Femur (tissue), 1 donor: ENCODE results near the gene PRDM15.
"Not testable (repeated sequence)": the region's sequence is repeated elsewhere in the genome, so short reads cannot be mapped to it uniquely, and the experiment has no call there.

Experiments
- DNase-seq: peaks from one replicate; pipeline ENCODE4 v3.0.0-alpha.2; 2017

Gene PRDM15

DNA sequence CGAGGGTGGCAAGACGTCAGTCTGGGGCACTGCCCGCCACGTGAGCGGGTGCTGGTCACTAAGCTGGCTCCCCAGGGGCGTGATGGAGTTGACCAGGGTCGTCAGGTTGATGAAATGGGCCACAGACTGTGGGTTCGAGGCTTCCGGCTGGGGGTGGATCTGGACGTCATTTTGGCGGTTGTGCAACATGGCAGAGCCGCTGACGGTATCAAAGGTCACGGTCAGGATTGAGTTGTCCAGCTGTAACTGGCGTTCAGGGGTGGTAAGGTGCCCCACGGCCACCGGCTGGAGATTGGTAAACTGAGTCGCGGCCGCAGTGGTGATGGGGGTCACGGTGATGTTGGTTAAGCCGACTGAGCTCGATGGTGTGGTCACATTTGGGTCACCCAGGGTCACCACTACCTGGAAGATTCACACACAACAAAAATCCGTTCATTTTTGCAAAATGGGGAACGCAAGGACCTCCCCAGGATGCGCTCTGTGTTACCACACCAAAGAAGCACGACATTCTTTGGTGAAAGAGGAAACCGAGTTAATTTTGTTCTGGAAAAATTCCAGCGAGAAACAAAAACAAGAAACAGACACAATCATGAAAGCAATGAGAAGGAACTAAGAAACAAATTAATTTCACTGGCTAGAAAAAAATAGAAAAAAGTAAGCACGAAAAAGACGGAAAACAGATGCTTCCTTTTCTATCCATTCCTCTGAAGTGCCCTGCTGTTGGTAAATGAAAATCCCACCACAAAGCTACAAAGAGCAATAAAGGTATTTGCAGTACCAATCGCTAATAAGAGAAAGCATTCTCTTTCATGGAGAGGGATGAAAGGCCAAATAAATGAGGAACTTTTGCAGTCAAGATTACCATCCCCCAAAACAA lies 77.6 kb downstream of the PRDM15 start:
- DNase-seq: no peak

DNA sequence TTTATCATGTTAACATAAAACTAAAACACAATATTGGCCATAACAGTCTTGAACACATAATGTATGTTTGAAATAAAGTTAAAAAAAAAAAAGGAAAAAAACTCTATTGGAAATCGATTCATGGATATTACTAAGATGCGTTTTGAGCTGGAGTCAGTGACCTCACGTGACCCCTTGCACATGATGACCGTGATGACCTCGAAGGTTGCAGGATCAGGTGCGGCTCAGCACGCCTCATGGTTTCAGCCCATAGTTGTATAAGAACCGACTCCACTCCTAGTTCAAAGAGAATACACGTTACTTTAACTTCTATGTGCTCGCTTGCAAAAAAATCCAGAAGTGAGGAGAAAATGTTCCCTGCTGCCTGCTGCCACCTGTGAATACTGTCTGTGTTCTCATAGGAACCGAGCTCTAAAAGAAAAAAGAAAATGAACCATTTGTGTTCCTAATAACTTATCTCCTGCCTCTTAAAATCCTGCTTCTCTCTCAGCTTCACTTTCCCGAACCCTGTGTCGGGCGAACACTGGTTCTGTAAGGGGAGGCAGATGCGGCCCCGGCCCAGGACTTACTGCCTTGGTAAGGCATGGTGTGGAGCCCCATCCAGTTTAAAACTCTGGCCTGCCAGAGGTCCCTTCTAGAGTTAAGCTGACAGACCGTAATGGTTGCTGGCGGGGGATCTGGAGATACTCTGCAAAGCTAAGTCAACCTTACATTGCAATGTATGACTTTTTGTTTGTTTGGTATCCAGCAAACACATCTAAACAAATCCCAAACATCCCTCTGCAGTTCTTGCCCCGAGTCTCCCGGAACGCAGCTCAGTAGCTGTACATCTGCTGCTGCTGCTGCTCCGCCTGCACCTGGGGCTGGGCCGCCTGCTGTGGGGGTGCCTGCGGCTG lies 78.5 kb downstream of the PRDM15 start:
- no peak for DNase-seq

DNA sequence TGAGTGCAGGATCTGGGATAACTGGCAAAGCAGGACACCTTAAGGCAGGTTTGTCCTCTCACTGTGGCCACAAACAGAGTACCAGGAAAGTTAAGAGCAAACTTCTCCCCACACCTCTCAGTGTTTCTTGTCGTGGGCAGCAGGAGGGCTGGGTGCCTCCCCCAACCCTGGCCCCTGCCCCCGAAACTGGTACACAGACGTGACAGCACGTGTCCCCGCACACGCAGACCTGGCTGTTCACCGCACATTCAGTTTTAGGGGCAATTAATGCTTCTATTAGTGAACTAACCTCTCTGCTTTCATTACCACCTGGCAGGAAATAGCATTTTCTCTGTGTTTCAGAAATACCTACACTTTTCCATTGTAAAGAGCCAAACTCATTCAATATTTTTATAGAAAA lies 79.4 kb downstream of the PRDM15 start:
- no peak for DNase-seq

DNA sequence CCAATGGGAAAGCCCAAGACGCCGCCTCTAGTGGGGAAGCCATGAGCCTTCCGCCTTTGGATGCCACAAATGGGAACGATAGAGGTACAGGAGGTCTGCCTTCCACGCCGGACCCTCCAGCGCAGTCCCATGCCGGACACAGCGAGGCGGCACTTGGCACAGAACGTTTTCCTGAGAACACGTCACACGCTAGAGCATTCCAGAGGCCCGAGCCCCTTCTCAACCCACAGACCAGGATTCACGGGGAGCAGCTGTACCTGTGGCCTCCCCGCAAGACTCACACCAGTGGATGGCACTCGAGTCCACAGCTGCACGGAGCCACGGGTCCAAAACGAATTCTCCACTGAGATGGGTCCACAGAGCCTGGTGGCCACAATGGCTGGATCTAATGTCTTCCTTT lies 80.8 kb downstream of the PRDM15 start:
- DNase-seq: no peak

DNA sequence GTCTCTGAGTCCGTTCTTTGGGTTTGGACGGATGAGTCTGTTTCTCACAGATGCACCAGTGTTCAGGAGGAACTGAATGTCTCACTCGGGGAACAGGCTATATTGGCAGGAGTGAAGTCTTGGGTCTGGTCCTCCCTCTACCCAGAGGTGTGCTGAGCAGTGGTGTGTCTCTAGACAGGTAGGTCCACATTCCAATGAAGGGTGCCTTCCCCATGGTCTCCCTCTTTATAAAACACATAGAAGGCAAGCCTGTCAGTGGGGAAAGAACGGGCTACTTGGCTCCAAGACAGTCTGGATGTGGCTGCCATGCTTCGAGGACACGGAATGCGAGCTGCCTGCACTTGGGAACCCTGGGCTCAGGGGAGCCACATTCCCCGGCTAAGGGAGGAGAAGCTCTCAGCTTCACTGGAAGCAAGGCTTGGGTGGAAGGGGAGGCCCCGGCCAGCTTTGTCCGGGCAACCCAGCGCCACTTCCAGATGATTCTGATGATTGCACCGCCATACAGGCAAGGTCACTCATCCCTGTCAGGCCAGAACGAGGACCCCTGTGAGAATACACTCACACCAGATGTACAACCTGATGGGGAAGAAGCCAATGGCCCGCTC lies 82.6 kb downstream of the PRDM15 start:
- DNase-seq: no peak

DNA sequence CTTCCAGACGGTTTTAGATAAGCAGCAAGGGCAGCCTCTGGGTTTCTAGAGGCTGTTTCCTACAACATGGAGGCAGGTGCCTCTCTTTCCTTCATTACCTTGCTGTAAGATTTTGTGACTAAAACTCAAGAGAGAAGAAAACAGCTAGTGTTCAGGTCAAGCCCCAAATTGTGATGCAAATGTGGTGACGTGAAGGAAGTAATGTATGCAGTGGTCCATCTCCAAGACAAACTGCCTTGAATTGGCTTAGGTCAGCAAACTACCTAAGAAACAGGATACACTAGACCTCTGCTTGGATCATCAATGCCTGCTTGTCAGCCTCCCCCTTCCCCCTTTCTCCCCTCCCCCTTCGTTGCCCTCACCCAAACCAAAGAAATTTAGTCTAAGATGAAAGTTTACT lies 83.4 kb downstream of the PRDM15 start:
- no peak for DNase-seq

DNA sequence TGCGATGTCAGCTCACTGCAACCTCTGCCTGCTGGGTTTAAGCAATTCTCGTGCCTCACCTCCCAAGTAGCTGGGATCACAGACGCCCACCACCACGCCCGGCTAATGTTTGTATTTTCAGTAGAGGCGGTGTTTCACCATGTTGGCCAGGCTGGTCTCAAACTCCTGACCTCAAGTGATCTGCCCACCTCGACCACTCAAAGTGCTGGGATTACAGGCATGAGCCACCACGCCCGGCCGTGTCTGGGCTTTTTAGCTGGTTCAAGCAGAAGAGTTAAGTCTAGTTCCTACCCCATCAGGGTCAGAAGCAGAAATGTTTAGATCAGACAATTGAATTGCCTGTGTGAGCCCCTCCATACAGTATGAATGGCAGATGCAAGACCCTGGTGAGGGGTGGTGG lies 84.5 kb downstream of the PRDM15 start:
- DNase-seq: no peak

DNA sequence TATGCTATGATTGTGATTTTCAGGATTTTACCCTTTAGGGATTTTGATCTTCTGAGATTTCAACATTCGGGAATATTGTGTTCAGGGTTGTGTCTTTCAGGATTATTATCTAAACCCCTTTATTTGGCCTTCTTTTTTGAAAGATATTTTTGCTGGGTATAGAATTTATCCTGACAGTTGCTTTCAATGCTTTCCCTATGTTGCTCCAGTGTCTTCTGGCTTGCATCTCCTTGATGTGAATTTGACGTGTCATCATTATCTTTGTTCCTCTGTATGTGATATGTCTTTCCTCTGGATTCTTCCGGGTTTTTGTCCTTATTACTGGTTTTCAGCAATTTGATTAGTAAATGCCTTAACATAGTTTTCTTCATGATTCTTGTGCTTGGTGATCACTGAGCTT lies 86.4 kb downstream of the PRDM15 start:
- no peak for DNase-seq

DNA sequence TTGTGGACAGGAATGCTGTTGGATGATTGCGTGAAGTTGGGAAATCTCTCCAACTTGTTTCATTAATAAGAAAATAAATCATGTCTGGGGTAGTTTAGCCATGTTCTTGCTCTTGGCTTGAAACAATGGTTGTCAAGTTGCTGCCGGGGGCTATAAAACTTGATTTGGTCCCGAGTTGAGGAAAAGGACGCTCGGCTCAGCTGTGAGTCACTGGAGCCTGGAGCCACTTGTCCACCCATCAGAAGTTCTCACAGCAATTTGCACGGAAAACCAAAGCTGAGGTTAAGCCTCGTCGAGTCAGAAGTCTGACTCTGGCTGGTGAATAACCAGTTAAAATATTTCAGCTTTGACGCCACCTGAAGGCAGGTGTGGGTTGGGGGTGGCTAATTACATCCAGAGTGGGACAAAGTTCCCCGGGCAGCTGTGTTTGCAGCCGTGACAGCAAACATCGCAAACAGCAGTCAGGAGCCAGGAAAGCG lies 92.6 kb downstream of the PRDM15 start:
- DNase-seq: no peak

DNA sequence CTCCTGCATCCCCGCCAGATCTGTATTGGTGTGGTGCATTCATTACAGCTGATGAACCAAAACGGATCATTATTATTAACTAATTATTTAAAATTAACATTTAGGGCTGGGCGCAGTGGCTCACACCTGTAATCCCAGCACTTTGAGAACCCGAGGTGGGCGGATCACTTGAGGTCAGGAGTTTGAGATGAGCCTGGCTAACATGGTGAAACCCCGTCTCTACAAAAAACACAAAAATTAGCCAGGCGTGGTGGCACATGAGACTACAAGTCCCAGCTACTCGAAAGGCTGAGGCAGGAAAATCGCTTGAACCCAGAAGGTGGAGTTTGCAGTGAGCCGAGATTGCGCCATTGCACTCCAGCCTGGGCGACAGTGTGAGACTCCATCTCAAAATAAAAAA lies 93.9 kb downstream of the PRDM15 start:
- DNase-seq: not testable (repeated sequence)

DNA sequence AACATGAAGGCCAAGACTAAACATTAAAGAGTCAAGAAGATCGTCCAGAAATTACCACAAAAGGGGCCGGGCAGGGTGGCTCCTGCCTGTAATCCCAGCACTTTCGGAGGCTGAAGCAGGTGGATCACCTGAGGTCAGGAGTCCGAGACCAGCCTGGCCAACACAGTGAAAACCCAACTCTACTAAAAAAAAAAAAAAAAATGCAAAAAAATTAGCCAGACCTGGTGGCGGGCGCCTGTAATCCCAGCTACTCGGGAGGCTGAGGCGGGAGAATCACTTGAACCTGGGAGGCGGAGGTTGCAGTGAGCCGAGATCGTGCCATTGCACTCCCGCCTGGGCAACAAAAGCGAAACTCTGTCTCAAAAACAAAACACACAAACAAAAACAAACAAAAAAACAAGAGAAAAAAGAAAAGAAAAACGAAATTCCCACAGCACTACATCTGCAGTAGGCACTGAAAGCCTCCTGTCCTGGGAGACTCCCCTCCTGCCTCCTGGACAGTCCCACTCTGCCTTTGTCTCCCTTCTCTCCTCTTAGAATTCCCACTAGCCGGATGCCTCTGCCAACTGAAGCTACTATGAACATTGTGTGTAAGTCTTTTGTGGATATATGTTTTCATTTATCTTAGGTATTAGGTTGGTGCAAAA lies 94.6 kb downstream of the PRDM15 start:
- no peak for DNase-seq

DNA sequence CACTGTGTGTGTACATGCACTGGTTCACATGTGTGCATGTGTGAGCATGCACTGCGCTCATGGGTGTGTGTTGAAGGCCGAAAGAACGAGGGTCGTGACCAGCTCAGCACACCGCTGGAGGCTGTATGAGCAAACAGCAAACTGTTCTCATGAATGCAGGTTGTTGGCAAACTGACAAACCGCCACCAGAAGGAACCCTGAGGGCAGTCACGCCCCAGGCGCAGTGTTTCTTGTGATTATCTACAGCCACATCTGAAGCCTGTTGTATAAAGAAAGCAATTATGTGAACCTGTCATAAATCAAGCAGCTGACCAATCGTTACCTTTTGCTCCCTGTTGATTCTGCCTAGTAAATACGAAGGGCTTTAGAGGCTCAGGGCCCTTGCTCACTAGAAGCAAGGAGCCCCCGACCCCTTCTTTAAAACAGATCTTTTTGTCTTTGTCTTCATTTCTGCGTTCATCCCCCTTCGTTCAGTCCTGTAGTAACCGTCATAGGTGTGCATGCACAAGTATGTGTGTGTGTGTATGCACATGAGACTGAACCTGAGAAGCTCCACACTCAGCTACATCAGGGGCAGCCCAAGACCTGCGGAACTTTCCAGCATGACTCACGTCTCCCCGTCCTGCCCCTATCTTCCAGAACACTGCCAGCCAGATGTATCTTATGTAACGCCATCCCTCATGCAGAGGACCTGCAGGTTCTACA lies 95.5 kb downstream of the PRDM15 start:
- no peak for DNase-seq

DNA sequence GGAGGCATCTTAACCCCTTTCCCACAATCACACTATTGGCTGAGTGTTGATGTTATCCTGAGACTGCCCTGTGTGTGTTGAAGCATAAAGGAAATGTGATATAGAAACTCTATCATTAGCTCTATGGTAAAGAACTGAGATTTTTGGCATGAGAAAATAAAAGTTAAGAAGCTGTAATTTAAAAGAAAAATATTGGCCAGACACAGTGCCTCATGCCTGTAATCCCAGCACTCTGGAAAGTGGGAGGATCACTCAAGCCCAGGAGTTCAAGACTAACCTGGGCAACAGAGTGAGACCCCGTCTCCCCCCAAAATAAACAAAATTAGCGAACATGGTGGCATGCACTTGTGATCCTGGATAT lies 98.1 kb downstream of the PRDM15 start:
- DNase-seq: no peak

DNA sequence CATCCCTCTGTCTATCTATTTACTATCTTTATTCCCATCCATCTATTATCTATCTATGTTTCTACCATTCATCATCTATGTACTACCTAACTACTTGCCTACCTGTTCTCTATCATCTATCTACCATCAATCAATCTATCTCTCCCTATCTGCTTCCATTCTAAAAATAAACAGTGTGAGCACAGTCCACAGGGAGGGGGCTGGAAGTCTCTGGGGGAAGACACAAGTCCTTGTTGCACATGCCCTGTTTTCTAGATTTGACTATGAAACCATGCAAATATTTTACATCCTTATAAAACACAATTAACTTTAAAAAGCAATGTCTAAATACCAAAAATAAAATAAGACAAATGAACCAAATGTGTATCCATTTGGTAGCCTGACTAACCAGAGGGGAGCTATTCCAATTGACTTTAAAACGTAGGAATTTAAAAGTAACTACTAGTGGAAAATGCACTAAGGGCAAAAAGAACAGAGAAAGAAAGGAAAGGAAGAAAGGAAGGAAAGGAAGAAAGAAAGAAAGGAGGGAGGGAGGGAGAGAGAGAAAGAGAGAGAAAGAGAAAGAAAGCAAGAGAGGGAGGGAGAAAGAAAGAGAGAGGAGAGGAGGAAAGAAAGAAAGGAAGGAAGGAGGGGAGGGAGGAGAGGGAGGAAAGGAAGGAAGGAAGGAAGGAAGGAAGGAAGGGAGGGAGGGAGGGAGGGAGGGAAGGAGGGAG lies 98.7 kb downstream of the PRDM15 start:
- DNase-seq: no peak

DNA sequence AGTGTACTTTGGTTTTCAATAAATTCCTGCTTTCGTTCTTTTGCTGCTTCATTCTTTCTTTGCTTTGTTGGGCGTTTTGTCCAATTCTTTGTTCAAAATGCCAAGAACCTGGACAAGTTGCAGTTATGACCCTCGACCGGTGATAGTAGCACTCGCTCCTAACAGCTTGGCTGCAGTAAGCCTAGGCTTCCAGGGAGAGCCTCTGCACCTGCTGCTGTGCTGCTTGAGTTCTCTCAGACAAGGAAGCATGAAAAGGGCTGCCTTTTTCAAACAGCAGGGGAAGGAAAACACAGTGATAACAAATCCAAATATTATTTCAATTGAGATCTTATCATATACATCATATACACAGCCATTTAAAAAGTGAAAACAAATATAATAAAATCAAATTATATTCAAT lies 99.5 kb downstream of the PRDM15 start:
- DNase-seq: no peak

DNA sequence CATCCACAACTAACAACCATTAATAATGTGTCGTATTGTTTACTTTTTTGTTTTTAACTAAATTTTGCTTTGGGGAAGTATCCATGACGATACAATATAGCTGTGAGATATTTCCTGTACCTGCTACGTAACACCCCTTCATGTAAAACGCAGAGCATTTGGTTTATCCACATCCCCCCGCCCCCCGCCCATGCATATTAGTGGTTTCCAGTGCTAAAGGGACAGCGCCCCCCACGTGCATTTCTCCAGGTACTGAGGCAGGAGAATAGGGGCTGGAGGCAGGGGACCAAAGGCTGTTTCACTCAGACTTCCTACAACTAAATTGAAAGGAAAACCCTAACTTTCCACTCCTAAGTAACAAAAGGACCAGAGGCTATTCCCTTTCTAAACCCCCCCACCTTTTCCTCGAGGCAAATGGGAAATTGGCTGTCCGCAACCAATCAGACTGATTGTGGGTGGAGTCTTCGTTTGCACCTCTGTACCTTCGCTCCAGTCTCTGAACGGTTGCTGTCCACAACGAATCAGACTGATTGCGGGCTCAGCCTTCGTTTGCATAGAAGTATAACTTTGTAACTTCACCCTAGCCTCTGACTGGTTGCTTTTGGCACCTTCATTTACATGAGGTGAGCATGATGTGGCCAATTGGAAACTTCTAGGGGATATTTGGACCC lies 100.1 kb downstream of the PRDM15 start:
- DNase-seq: no peak

DNA sequence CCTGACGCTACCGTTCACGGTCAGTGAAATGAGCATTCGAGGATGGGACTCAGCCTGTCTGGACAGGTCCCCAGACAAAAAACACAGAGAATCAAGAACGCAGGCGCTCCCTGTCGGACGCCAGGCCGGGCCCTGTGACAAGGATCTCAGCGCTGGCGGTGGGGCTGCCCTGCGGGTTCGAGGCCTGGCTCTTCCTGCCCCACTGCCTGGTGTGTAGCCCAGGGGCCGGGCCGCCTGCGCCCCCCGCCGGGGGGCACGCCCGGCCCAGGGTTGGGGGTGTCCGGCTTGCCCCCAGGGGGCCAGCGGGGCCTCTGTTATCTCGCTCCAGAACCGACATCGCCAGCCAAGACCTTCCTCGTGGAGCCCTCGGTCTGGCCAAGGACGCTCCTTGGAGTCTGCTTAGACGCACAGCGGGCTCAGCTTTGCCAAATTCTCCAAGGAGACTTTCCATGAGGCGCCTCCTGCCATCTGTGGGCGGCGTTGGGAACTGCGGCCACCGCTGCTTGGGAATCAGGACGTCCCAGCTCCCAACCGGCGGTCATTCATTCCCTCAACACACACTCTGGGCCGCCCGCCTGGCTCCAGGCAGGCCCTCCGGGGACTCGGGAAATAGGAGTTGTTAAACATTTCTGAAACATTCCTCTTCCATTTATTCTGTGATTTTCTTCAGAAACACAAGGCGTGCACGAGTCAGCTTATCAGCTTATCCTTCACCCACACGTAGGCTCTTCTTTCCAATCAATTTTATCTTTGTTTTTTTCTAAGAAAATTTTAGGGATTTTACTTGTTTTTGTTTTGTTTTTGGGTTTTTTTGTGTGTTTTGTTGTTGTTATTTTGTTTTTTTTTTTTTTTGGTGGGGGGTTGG lies 101.0 kb downstream of the PRDM15 start:
- peak; percentile 90 for DNase-seq

DNA sequence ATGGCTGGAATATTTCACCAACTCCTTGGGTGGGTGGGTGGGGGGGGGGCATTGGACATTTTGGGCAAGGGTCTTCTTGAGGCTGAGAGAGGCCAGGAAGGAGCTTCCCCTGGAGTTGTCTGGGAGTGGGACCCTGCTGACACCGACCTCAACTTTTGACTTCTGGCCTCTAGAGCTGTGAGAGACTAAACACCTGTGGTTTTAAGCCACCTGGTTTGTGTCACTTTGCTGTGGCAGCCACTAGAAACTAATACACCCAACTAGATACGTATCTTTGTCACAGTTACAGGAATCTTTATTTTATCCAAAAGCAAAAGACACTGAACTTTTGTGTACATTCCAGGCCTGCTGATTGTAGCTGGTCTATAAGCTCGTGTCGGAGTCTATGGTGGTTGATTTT lies 102.4 kb downstream of the PRDM15 start:
- DNase-seq: no peak

DNA sequence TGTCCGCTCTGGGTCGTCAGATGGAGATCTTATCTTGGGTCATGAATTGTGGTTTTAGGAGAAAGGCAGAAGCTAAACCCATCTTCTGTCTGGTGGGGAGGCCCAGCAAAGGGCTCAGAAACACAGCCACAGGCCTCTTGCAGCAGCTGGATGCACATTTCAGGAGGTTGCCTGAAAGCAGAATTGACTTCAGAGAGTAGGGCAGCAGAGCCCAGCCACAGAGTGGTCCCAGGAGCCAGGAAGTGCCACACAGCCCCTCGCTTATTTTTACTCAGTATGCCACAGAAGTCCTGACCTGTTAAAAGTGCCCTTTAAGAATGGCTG lies 104.0 kb downstream of the PRDM15 start:
- DNase-seq: no peak

DNA sequence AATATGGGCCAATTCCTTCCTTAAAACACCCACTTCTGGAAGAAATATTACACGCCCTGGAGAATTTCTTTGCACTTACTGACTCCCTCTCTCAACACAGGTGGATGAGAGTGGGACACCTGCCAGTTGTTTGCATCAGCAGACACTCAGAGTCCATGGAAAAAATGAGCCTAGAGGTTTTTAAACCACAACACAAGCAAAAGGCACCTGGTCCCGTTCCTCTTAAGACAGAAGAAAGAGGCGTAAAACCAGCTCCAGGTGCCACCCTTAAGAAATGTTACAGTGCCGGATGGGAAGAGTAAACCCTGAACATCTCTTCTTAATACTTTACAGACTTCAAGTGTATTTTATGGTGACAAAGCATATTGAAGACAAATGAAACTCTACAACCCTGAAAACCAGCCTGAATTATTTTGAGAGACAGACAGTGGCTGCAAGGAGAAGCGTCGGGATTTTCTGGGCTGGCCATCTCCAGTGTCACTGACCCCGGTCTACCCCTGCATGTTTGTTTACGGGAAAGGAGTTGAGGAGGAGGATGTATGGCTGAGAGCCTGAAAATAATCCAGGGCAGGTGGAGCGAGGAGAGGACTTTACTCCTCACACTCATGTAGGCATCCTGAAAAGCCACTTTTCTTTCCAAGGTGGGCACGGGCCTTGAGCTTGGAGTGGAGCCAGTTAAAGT lies 104.5 kb downstream of the PRDM15 start:
- no peak for DNase-seq
